CD14-positive monocyte (primary cell): ENCODE results near the gene DUX4. TPM values are rescaled to one million over a fixed set of nuclear protein-coding genes. Genes with fewer than 3 reads are reported as not detected.
"Not testable (repeated sequence)": the region's sequence is repeated elsewhere in the genome, so short reads cannot be mapped to it uniquely, and the experiment has no call there.

Experiments
- DNase-seq, 3 donors: peaks; one replicate each; pipeline ENCODE4 v3.0.0-alpha.2; 2011 to 2022
- H2AFZ ChIP-seq: 2 replicates; pipeline ENCODE4 v1.6.0; 2012; ENCODE audit warnings: mild to moderate bottlenecking, low read depth, low read length, inconsistent platforms; ENCODE audit not compliant: insufficient read depth, poor library complexity, severe bottlenecking
- H3K27ac ChIP-seq, 2 donors: 1 replicate in 1 of 2; 2 replicates in 1 of 2; pipeline ENCODE4 v1.5.1; 2012 to 2013; ENCODE audit warnings: low read length in 2 of 2, control low read depth in 1 of 2, inconsistent platforms in 1 of 2, low read depth in 1 of 2, mild to moderate bottlenecking in 1 of 2
- H3K27me3 ChIP-seq, 2 donors: one replicate each; pipeline versions ENCODE4 v1.6.0 to v1.6.1; 2011 to 2013; ENCODE audit warnings: low read length in 2 of 2; ENCODE audit not compliant: control insufficient read depth in 2 of 2, insufficient read depth in 2 of 2
- H3K36me3 ChIP-seq, 2 donors: replicated peaks in 1 of 2; 1 replicate in 1 of 2; 2 replicates in 1 of 2; pipeline versions ENCODE4 v1.5.1 to v1.6.1; 2012 to 2013; ENCODE audit warnings: low read length in 2 of 2, control low read depth in 1 of 2, inconsistent platforms in 1 of 2, mild to moderate bottlenecking in 1 of 2; ENCODE audit not compliant: insufficient read depth in 2 of 2, control insufficient read depth in 1 of 2
- H3K4me1 ChIP-seq, 2 donors: 1 replicate in 1 of 2; 2 replicates in 1 of 2; pipeline versions ENCODE4 v1.5.1 to v1.6.1; 2012 to 2013; ENCODE audit warnings: low read length in 2 of 2, control low read depth in 1 of 2, inconsistent platforms in 1 of 2, mild to moderate bottlenecking in 1 of 2, moderate library complexity in 1 of 2; ENCODE audit not compliant: insufficient read depth in 2 of 2, control insufficient read depth in 1 of 2
- H3K4me2 ChIP-seq: replicated peaks from 2 replicates; pipeline ENCODE3; 2012; ENCODE audit warnings: low read length, moderate library complexity, mild to moderate bottlenecking; ENCODE audit not compliant: poor library complexity, severe bottlenecking; ENCODE audit errors: extremely low read depth
- H3K4me3 ChIP-seq, 3 experiments: fragments of 200-600 bp in 1 of 3; sonication (generic) in 1 of 3; replicated peaks in 1 of 3; 1 replicate in 2 of 3; 2 replicates in 1 of 3; pipeline ENCODE4 v1.5.1; 2011 to 2013; ENCODE audit warnings: low read length in 3 of 3, mild to moderate bottlenecking in 3 of 3, control low read depth in 2 of 3, low read depth in 2 of 3, inconsistent platforms in 1 of 3, moderate library complexity in 1 of 3
- H3K79me2 ChIP-seq: 2 replicates; pipeline ENCODE4 v1.6.0; 2012; ENCODE audit warnings: mild to moderate bottlenecking, control low read depth, inconsistent platforms, low read length, moderate library complexity; ENCODE audit not compliant: insufficient read depth
- H3K9ac ChIP-seq: 2 replicates; pipeline ENCODE4 v1.6.0; 2017; ENCODE audit warnings: low read length, mild to moderate bottlenecking; ENCODE audit not compliant: insufficient read depth, poor library complexity, severe bottlenecking
- H3K9me3 ChIP-seq, 2 donors: replicated peaks in 1 of 2; 1 replicate in 1 of 2; 2 replicates in 1 of 2; pipeline versions ENCODE4 v1.5.1 to v1.6.1; 2012 to 2013; ENCODE audit warnings: low read length in 2 of 2, control low read depth in 1 of 2; ENCODE audit not compliant: control insufficient read depth in 1 of 2, insufficient read depth in 1 of 2
- H4K20me1 ChIP-seq: 2 replicates; pipeline ENCODE4 v1.6.0; 2012; ENCODE audit warnings: mild to moderate bottlenecking, low read length, control low read depth, moderate library complexity; ENCODE audit not compliant: insufficient read depth
- H3K27ac Mint-ChIP-seq, 7 donors: one replicate each; pipeline ENCODE4 v1.8.0; 2020; ENCODE audit warnings: mild to moderate bottlenecking in 7 of 7, mixed read lengths in 7 of 7, moderate library complexity in 6 of 7, inconsistent platforms in 2 of 7
- H3K27me3 Mint-ChIP-seq, 3 donors: one replicate each; pipeline ENCODE4 v1.8.0; 2021 to 2022; ENCODE audit warnings: low read depth in 3 of 3, mild to moderate bottlenecking in 3 of 3, mixed read lengths in 3 of 3, moderate library complexity in 3 of 3, inconsistent platforms in 1 of 3
- H3K36me3 Mint-ChIP-seq, 2 donors: one replicate each; pipeline ENCODE4 v1.8.0; 2020; ENCODE audit warnings: mixed read lengths in 2 of 2, inconsistent platforms in 1 of 2, mild to moderate bottlenecking in 1 of 2
- H3K4me1 Mint-ChIP-seq: one replicate; pipeline ENCODE4 v1.8.0; 2020; ENCODE audit warnings: mild to moderate bottlenecking, mixed read lengths
- H3K4me3 Mint-ChIP-seq, 2 donors: one replicate each; pipeline ENCODE4 v1.8.0; 2020; ENCODE audit warnings: mild to moderate bottlenecking in 2 of 2, mixed read lengths in 2 of 2, moderate library complexity in 1 of 2
- H3K9me3 Mint-ChIP-seq, 7 donors: one replicate each; pipeline ENCODE4 v1.8.0; 2020 to 2022; ENCODE audit warnings: mixed read lengths in 7 of 7, mild to moderate bottlenecking in 6 of 7, moderate library complexity in 6 of 7, inconsistent platforms in 2 of 7
- WGBS: methylation state at CpG from one replicate; pipeline ENCODE4 v1.1.5; 2013; ENCODE audit warnings: missing lambda C conversion rate; ENCODE audit not compliant: insufficient coverage; 5-methylcytosine and 5-hydroxymethylcytosine counted together
- intact Hi-C, 2 donors: fragments of 100-400 bp; cut with micrococcal nuclease; formaldehyde crosslinking; loops; one replicate each; pipeline versions ENCODE4 v1.15.0 to v1.15.1; 2023
- polyA plus RNA-seq, 3 donors: library from polyadenylated mRNA; depleted of rRNA in 1 of 3; unstranded in 2 of 3; stranded (reverse) in 1 of 3; fragments of 300-500 nt in 2 of 3; fragments of >200 nt in 1 of 3; fragmentation: Illumina TruSeq in 2 of 3; gene quantifications; 1 replicate in 2 of 3; 2 replicates in 1 of 3; pipeline ENCODE4 v1.2.3, GENCODE V29; 2012 to 2021
- small RNA-seq: library from RNA; depleted of rRNA; stranded (forward); fragments of <200 nt; gene quantifications from one replicate; pipeline ENCODE3, GENCODE V24; 2012; ENCODE audit warnings: low read depth; ENCODE audit not compliant: insufficient read length

The DUX4 gene
- polyA plus RNA-seq, 3 donors, result not detected

DNA sequence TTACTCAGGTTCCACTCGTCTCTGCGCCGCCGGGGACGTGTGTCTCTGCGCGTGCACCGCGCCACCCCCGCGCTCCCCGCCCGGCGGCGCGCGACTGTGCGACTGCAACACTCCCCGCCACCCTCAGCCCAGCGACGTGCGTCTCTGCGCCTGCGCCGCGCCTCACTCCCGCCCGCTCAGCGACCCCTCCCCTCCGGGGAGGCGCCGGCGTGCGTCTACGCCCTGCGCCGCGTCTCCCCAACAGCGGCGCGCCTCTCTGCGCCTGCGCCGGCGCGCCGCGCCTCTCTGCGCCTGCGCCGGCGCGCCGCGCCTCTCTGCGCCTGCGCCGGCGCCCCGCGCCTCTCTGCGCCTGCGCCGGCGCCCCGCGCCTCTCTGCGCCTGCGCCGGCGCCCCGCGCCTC lies 29.9 kb downstream of the DUX4 start:
- H3K4me2 ChIP-seq, H3K36me3 Mint-ChIP-seq, H3K4me3 ChIP-seq, H3K27me3 ChIP-seq, H3K79me2 ChIP-seq, H3K27me3 Mint-ChIP-seq, H3K9me3 Mint-ChIP-seq, H3K9me3 ChIP-seq, H4K20me1 ChIP-seq, H3K9ac ChIP-seq, H3K36me3 ChIP-seq, H3K4me1 Mint-ChIP-seq, intact Hi-C loops, H2AFZ ChIP-seq, H3K4me1 ChIP-seq, H3K27ac Mint-ChIP-seq, H3K27ac ChIP-seq, DNase-seq, H3K4me3 Mint-ChIP-seq: not testable (repeated sequence)
- 78% methylated on average over 21 of the region's 73 CpGs for WGBS

Small RNA genes within 50 kb of the gene (small RNA-seq; reads per million reads assigned to genes)
- not detected for gene AC215524.1

Other genes starting within 250 kb of the DUX4 start
- gene FRG1, start 232.9 kb upstream of the DUX4 start, polyA plus RNA-seq, result 10 to 100 TPM; 26.0 to 46.0 (median 45.8) TPM
- gene FRG2, start 146.5 kb upstream of the DUX4 start, polyA plus RNA-seq, result not detected
- not detected for gene DBET, start 109.3 kb upstream of the DUX4 start, polyA plus RNA-seq